NCI-H69 (cell line): ENCODE results near the gene SULT1C4.
A peak's percentile ranks its signal among the peaks of the same experiment; 100 is the strongest.
"Not testable (repeated sequence)": the region's sequence is repeated elsewhere in the genome, so short reads cannot be mapped to it uniquely, and the experiment has no call there.

ENCODE experiments used
- DNase-seq: peaks from one replicate; lab custom pipeline; 2025; lab: John Stamatoyannopoulos, UW

SULT1C4 gene

GRCh38 chr2:108413711-108414095 is 35.9 kb downstream of the SULT1C4 start:
- no peak for DNase-seq

GRCh38 chr2:108414256-108414876 is 36.6 kb downstream of the SULT1C4 start:
- no peak for DNase-seq

GRCh38 chr2:108414945-108415344 is 37.2 kb downstream of the SULT1C4 start:
- no peak for DNase-seq

GRCh38 chr2:108417254-108417653 is 39.5 kb downstream of the SULT1C4 start:
- DNase-seq, result peak; percentile 34

- DNase-seq, result no peak
Measured at GRCh38 chr2:108418416-108418815, 40.7 kb downstream of the SULT1C4 start.

GRCh38 chr2:108423067-108423466 is 45.3 kb downstream of the SULT1C4 start:
- DNase-seq, result no peak

GRCh38 chr2:108423502-108424251 is 45.9 kb downstream of the SULT1C4 start:
- DNase-seq, result no peak

- no peak for DNase-seq
Measured at GRCh38 chr2:108428286-108429009, 50.7 kb downstream of the SULT1C4 start.

GRCh38 chr2:108435578-108435977 is 57.8 kb downstream of the SULT1C4 start:
- DNase-seq, result not testable (repeated sequence)

- DNase-seq, result no peak
Measured at GRCh38 chr2:108436976-108437375, 59.2 kb downstream of the SULT1C4 start.
